Endothelial cell of umbilical vein (primary cell): ENCODE results near the gene CHURC1. TPM values are rescaled to one million over a fixed set of nuclear protein-coding genes. Genes with fewer than 3 reads are reported as not detected.

Experiments used
- BruUV-seq: library from RNA; stranded (reverse); fragments of 400-500 nt; replicated peaks from 2 replicates; lab custom pipeline; 2021; lab: Mats Ljungman, UMichigan
- CTCF ChIA-PET: fragments of 300-600, 350-600 bp; sonication (Branson Sonifier 250); formaldehyde crosslinking; loops from one replicate; lab custom pipeline; 2021; ENCODE audit warnings: antibody characterized with exemption, inconsistent platforms; lab: Charles Lee
- POLR2A ChIA-PET: fragments of 300-600, 350-600 bp; sonication (Branson Sonifier 250); formaldehyde crosslinking; loops from one replicate; lab custom pipeline; 2021; ENCODE audit warnings: antibody characterized with exemption, inconsistent platforms; lab: Charles Lee
- DNase-seq: peaks from one replicate; pipeline ENCODE4 v3.0.0-alpha.2; 2011; ENCODE audit warnings: low read depth, low spot score
- FAIRE-seq: peaks from 2 replicates; lab custom pipeline; 2011; peaks lifted over from hg19 to GRCh38; lab: Jason Lieb, UNC
- H2AFZ ChIP-seq: 2 replicates; pipeline ENCODE4 v1.6.0; 2012; ENCODE audit warnings: low read depth, low read length, control low read depth, inconsistent platforms
- H3K27ac ChIP-seq: 2 replicates; pipeline ENCODE4 v1.5.1; 2011; ENCODE audit warnings: low read depth, mild to moderate bottlenecking, control low read depth, low read length, moderate library complexity; ENCODE audit not compliant: insufficient read depth
- H3K27me3 ChIP-seq, 2 experiments: 2 replicates each; pipeline versions ENCODE4 v1.6.0 to v1.6.1; 2011; ENCODE audit warnings: low read length in 2 of 2, mixed read lengths in 1 of 2; ENCODE audit not compliant: control insufficient read depth in 2 of 2, insufficient read depth in 2 of 2
- H3K36me3 ChIP-seq, 2 experiments: 2 replicates in 1 of 2; 3 replicates in 1 of 2; pipeline ENCODE4 v1.5.1; 2011; ENCODE audit warnings: low read length in 2 of 2, mild to moderate bottlenecking in 1 of 2, moderate library complexity in 1 of 2; ENCODE audit not compliant: control insufficient read depth in 2 of 2, insufficient read depth in 2 of 2; ENCODE audit errors: extremely low read depth in 1 of 2
- H3K4me1 ChIP-seq: 3 replicates; pipeline ENCODE4 v1.5.1; 2011; ENCODE audit warnings: mild to moderate bottlenecking, low read length; ENCODE audit not compliant: control insufficient read depth, insufficient read depth; ENCODE audit errors: extremely low read depth
- H3K4me2 ChIP-seq: 2 replicates; pipeline ENCODE4 v1.6.1; 2011; ENCODE audit warnings: low read length, control low read depth, mixed read lengths; ENCODE audit not compliant: insufficient read depth
- H3K4me3 ChIP-seq, 3 experiments: fragments of 200-600 bp in 1 of 3; sonication (generic), shearing (Covaris generic) in 1 of 3; replicated peaks in 1 of 3; 2 replicates each; pipeline ENCODE4 v1.5.1; 2011 to 2016; ENCODE audit warnings: control low read depth in 3 of 3, low read length in 3 of 3, mild to moderate bottlenecking in 2 of 3, inconsistent platforms in 1 of 3, low read depth in 1 of 3, moderate library complexity in 1 of 3; ENCODE audit not compliant: insufficient read depth in 1 of 3
- H3K79me2 ChIP-seq: 2 replicates; pipeline ENCODE4 v1.6.0; 2012; ENCODE audit warnings: low read length, inconsistent platforms; ENCODE audit not compliant: control insufficient read depth, insufficient read depth
- H3K9ac ChIP-seq: replicated peaks from 2 replicates; pipeline ENCODE3; 2011; ENCODE audit warnings: low read length, control low read depth; ENCODE audit not compliant: insufficient read depth; ENCODE audit errors: extremely low read depth
- H3K9me1 ChIP-seq: replicated peaks from 3 replicates; pipeline ENCODE4 v1.6.0; 2011; ENCODE audit warnings: mild to moderate bottlenecking, low read length; ENCODE audit not compliant: control insufficient read depth, insufficient read depth; ENCODE audit errors: extremely low read depth
- H3K9me3 ChIP-seq: replicated peaks from 2 replicates; pipeline ENCODE4 v1.5.1; 2012; ENCODE audit warnings: low read length, inconsistent platforms; ENCODE audit not compliant: control insufficient read depth, insufficient read depth
- H4K20me1 ChIP-seq: replicated peaks from 2 replicates; pipeline ENCODE3; 2011; ENCODE audit warnings: mild to moderate bottlenecking, low read length; ENCODE audit not compliant: control insufficient read depth, insufficient read depth; ENCODE audit errors: extremely low read depth
- CTCF ChIP-seq, 2 donors: IDR thresholded peaks; 1 replicate in 1 of 2; 2 replicates in 1 of 2; pipeline ENCODE4 v1.5.1; 2011; ENCODE audit warnings: low read length in 2 of 2, mild to moderate bottlenecking in 2 of 2, moderate library complexity in 2 of 2, control low read depth in 1 of 2, inconsistent platforms in 1 of 2, low read depth in 1 of 2; ENCODE audit not compliant: insufficient read depth in 1 of 2; ENCODE audit errors: extremely low read depth in 1 of 2
- EZH2 ChIP-seq: IDR thresholded peaks from 2 replicates; pipeline ENCODE4 v1.6.1; 2012; ENCODE audit warnings: borderline replicate concordance, low read depth, mild to moderate bottlenecking, moderate library complexity, low read length, inconsistent platforms; ENCODE audit not compliant: severe bottlenecking
- FOS ChIP-seq: IDR thresholded peaks from 2 replicates; pipeline ENCODE4 v1.6.1; 2011; ENCODE audit warnings: mild to moderate bottlenecking, low read length, moderate library complexity, borderline replicate concordance; ENCODE audit not compliant: insufficient read depth
- GATA2 ChIP-seq: IDR thresholded peaks from 2 replicates; pipeline ENCODE4 v1.7.0; 2011; ENCODE audit warnings: low read depth, mild to moderate bottlenecking, moderate library complexity, mixed read lengths, low read length; ENCODE audit not compliant: insufficient read length, insufficient read depth
- JUN ChIP-seq: IDR thresholded peaks from 2 replicates; pipeline ENCODE4 v1.6.1; 2011; ENCODE audit warnings: borderline replicate concordance, low read depth; ENCODE audit not compliant: insufficient read length, insufficient read depth
- MYC ChIP-seq: IDR thresholded peaks from one replicate; pipeline ENCODE4 v1.6.1; 2011; ENCODE audit warnings: mild to moderate bottlenecking, low read depth, low read length
- POLR2A ChIP-seq: IDR thresholded peaks from 2 replicates; pipeline ENCODE4 v1.6.1; 2012; ENCODE audit warnings: low read depth, mild to moderate bottlenecking, control low read depth, low read length
- POLR2AphosphoS5 ChIP-seq: IDR thresholded peaks from 2 replicates; pipeline ENCODE4 v1.6.1; 2012; ENCODE audit warnings: low read depth, mild to moderate bottlenecking, control low read depth, low read length, moderate library complexity; ENCODE audit not compliant: insufficient read depth
- dilution Hi-C: fragments of 300-500 bp; cut with MboI; formaldehyde crosslinking; loops from one replicate; pipeline ENCODE4 v1.15.0; 2019; ENCODE audit warnings: low sequenced_read_pairs; ENCODE audit not compliant: extremely low pct_ligation_motif_present
- intact Hi-C: fragments of 100-400 bp; cut with micrococcal nuclease; formaldehyde crosslinking; loops from one replicate; pipeline ENCODE4 v1.10.0; 2022
- polyA plus RNA-seq, 4 experiments: library from polyadenylated mRNA; depleted of rRNA in 3 of 4; stranded (reverse) in 3 of 4; unstranded in 1 of 4; fragments of >200 nt; gene quantifications; 2 replicates each; pipeline versions ENCODE4 v1.2.1 to v1.2.3, GENCODE V29; 2011 to 2012; ENCODE audit warnings: missing spikeins in 1 of 4
- total RNA-seq: library from RNA; stranded (reverse); gene quantifications from 2 replicates; pipeline ENCODE4 v1.2.3, GENCODE V29; 2021
- TF ChIP-seq, protein P1 (sequence below): IDR thresholded peaks from 2 replicates; pipeline ENCODE4 v1.6.1; 2011; ENCODE audit not compliant: insufficient read depth, insufficient read length

CHURC1 gene
- total and polyA plus RNA-seq, 2 donors (not counting 3 experiments of a cell fraction or from before 2014, with no cell fraction given) = 44.4 to 62.2 TPM

DNA sequence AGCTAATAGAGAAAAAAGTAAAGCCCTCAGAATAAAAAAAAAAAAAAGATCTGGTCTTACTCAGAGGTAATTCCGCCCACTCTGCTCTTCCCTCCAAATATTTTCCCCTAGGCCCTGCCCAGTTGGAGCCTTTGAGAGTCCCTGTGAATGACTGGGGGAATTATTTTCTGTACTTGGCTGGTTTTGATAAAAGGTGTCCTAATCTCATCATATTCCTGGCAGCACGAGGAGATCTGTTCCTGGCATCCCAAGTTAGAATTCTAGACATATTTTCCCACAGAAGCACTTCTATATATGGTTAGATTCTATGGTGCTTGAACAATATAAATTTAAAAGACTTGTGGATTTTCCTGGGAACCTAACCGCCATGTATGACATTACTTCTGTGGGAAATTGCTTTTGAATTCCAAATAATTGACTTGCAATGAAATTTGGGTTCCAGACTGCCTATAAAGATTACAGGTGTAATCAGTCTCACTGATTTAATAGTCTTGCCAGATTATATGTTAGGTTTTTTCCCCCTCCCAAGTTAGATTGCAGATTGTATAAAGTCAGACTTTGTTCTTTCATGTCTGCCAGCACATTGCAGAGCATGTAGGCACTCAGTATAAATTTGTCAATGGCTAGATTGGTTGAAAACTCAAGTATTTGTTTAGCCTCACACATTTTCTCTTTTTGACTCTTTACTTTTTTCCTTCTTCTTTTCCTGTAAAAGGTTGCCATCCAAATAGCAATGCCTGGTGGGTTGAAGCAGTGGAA is 16.0 kb downstream of the CHURC1 start:
- H3K4me3 ChIP-seq = no peak overlapping the region
- H3K79me2 ChIP-seq = no peaks in the 10 kb centered on the region

More for the DNA sequence above, 16.0 kb downstream of the CHURC1 start:
- Histone ChIP-seq H3K9me1 (no peaks in the 10 kb centered on the region), H2AFZ (no peak overlapping the region), H3K27me3 (no peaks in the 10 kb centered on the region), H3K9me3 (no peaks in the 10 kb centered on the region), H3K36me3 (peaks cover 3 to 10% of the 10 kb centered on the region in 2 experiments), H3K9ac (no peak overlapping the region), H4K20me1 (no peaks in the 10 kb centered on the region), H3K4me1 (no peaks in the 10 kb centered on the region), H3K27ac (no peak overlapping the region), H3K4me2 (no peak overlapping the region)
- no TSS peak for BruUV-seq
- POLR2A ChIA-PET = no interaction called here
- DNase-seq (no peak), FAIRE-seq (no peak)
- intact Hi-C loops = no loop called here
- CTCF ChIA-PET = no interaction called here
- dilution Hi-C loops = no loop called here
- no peak for TF ChIP-seq POLR2AphosphoS5
- TF ChIP-seq MYC = no peak
- TF ChIP-seq, protein P1, sequence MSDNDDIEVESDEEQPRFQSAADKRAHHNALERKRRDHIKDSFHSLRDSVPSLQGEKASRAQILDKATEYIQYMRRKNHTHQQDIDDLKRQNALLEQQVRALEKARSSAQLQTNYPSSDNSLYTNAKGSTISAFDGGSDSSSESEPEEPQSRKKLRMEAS = no peak
- TF ChIP-seq EZH2 = no peak
- TF ChIP-seq CTCF (IDR thresholded peaks at IDR 0.05; ENCODE audit: extremely low read depth in 1 of 2, insufficient read depth in 1 of 2, low read depth in 1 of 2, low read length in 2 of 2) = no peak
- TF ChIP-seq POLR2A = no peak
- TF ChIP-seq JUN = no peak
- no peak for TF ChIP-seq FOS
- no peak for TF ChIP-seq GATA2
